GM12878 (cell line): Measurements from ENCODE around the gene PHLDA2.

Experiments used
- BRCA1 ChIP-seq: IDR thresholded peaks from 2 replicates; pipeline ENCODE4 v1.6.1; 2011; ENCODE audit warnings: low read depth, low read length, improper control_type of control experiment
- CBX3 ChIP-seq: fragments of 200-600 bp; sonication (generic); IDR thresholded peaks from 2 replicates; pipeline ENCODE4 v1.6.1; 2016; ENCODE audit warnings: low read depth, borderline replicate concordance
- CTCF ChIP-seq, 3 experiments: IDR thresholded peaks in 2 of 3; conservative IDR thresholded peaks in 1 of 3; 2 replicates each; pipeline ENCODE4 v1.5.1; 2011; ENCODE audit warnings: low read depth in 3 of 3, low read length in 3 of 3, mild to moderate bottlenecking in 3 of 3, control low read depth in 2 of 3, moderate library complexity in 2 of 3, inconsistent platforms in 1 of 3, mixed read lengths in 1 of 3; ENCODE audit not compliant: control insufficient read depth in 2 of 3, insufficient read depth in 1 of 3; ENCODE audit errors: extremely low read depth in 1 of 3
- E2F8 ChIP-seq: fragments of 450-650 bp; IDR thresholded peaks from 2 replicates; pipeline ENCODE4 v1.6.1; 2018; ENCODE audit warnings: mild to moderate bottlenecking, low read depth, moderate library complexity; ENCODE audit not compliant: partially characterized antibody
- EZH2 ChIP-seq: IDR thresholded peaks from 2 replicates; pipeline ENCODE4 v1.6.1; 2012; ENCODE audit warnings: low read depth, mild to moderate bottlenecking, control low read depth, inconsistent platforms, low read length, borderline replicate concordance; ENCODE audit not compliant: control insufficient read depth
- GABPA ChIP-seq: IDR thresholded peaks from 2 replicates; pipeline ENCODE4 v1.6.1; 2014; ENCODE audit warnings: antibody characterized with exemption, low read depth, mild to moderate bottlenecking, inconsistent platforms
- NR2F1 ChIP-seq: fragments of 450-650 bp; conservative IDR thresholded peaks from 2 replicates; pipeline ENCODE4 v1.6.1; 2017; ENCODE audit warnings: mild to moderate bottlenecking
- RCOR1 ChIP-seq: conservative IDR thresholded peaks from 2 replicates; pipeline ENCODE4 v1.6.1; 2012; ENCODE audit warnings: low read depth, low read length, improper control_type of control experiment
- SREBF1 ChIP-seq: IDR thresholded peaks from 2 replicates; pipeline ENCODE4 v1.6.1; 2012; ENCODE audit warnings: mild to moderate bottlenecking, low read length
- TAF1 ChIP-seq: IDR thresholded peaks from 2 replicates; pipeline ENCODE4 v1.6.1; 2011; ENCODE audit warnings: mild to moderate bottlenecking, low read depth, low read length, borderline replicate concordance
- TCF12 ChIP-seq: IDR thresholded peaks from 2 replicates; pipeline ENCODE4 v1.6.1; 2011; ENCODE audit warnings: low read depth, mild to moderate bottlenecking, low read length

GRCh38 chr11:2892967-2893528, 36.2 kb downstream of the PHLDA2 start:
- no peak for TF ChIP-seq EZH2
- TF ChIP-seq CTCF (IDR thresholded peaks at IDR 0.05 in 2 of 3, conservative IDR thresholded peaks at IDR 0.05 in 1 of 3; ENCODE audit: control insufficient read depth in 2 of 3, extremely low read depth in 1 of 3, insufficient read depth in 1 of 3, low read depth in 3 of 3, low read length in 3 of 3): peak; percentile 25 to 42 (median 27); a peak in 3 of 6 replicates
- no peak for TF ChIP-seq TCF12
- no peak for TF ChIP-seq NR2F1
- TF ChIP-seq RCOR1: no peak
- no peak for TF ChIP-seq E2F8
- no peak for TF ChIP-seq TAF1
- no peak for TF ChIP-seq BRCA1
- TF ChIP-seq SREBF1: no peak
- TF ChIP-seq CBX3: no peak
- TF ChIP-seq GABPA: no peak
